GM12891 (cell line): ENCODE results near the gene NEDD9.

Source experiments
- PAX5 ChIP-seq: IDR thresholded peaks from 2 replicates; pipeline ENCODE4 v1.6.1; 2011; ENCODE audit warnings: low read length, moderate library complexity, mild to moderate bottlenecking; ENCODE audit not compliant: insufficient read depth, severe bottlenecking
- POLR2A ChIP-seq: IDR thresholded peaks from 2 replicates; pipeline ENCODE4 v1.6.1; 2011; ENCODE audit warnings: low read depth, low read length, control low read depth

- TF ChIP-seq POLR2A = no peak
- TF ChIP-seq PAX5 = no peak
These were observed 8.8 kb upstream of the NEDD9 start for GRCh38 chr6:11241154-11241792.
